GM19238 (cell line): ENCODE results near the gene ICAM1.
A peak's percentile ranks its signal among the peaks of the same experiment; 100 is the strongest.

ENCODE experiments used
- DNase-seq: peaks from one replicate; pipeline ENCODE4 v3.0.0; 2011; ENCODE audit warnings: low spot score; ENCODE audit not compliant: insufficient read length

The ICAM1 gene

GRCh38 chr19:10243606-10244005 is 27.3 kb upstream of the ICAM1 start:
- DNase-seq: no peak

DNA sequence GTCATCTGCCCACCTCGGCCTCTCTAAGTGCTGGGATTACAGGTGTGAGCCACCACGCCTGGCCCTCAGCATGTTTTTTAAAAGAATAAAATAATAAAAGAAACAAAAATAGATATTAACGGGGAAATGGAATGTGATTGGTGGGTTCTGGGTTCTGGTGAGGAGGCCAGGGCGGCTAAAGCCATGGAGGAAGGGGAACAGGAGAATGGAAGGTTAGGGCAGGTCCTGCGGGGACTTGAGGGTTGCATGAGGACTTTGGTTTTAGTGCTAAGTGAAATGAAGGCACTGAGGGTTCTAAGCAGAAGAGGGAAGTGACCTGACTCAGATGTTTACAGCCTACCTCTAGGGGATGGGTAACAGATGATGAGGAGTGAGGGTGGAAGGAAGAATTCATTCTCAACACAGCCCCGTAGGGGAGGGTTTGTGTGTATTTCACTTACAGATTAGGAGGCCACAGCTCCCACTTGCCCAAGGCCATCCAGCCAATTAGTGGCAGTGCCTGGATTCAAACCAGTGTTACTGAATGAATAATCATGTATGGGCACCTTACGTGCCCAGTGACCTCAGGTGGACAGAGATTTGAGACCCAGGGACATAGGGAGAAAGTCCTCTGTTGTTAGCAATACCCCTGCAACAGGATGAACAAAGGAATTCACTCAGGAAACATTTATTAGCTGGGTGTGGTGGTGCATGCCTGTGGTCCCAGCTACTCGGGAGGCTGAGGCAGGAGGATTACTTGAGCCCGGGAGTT is 25.6 kb upstream of the ICAM1 start:
- no peak for DNase-seq

GRCh38 chr19:10246511-10246910 is 24.4 kb upstream of the ICAM1 start:
- no peak for DNase-seq

DNA sequence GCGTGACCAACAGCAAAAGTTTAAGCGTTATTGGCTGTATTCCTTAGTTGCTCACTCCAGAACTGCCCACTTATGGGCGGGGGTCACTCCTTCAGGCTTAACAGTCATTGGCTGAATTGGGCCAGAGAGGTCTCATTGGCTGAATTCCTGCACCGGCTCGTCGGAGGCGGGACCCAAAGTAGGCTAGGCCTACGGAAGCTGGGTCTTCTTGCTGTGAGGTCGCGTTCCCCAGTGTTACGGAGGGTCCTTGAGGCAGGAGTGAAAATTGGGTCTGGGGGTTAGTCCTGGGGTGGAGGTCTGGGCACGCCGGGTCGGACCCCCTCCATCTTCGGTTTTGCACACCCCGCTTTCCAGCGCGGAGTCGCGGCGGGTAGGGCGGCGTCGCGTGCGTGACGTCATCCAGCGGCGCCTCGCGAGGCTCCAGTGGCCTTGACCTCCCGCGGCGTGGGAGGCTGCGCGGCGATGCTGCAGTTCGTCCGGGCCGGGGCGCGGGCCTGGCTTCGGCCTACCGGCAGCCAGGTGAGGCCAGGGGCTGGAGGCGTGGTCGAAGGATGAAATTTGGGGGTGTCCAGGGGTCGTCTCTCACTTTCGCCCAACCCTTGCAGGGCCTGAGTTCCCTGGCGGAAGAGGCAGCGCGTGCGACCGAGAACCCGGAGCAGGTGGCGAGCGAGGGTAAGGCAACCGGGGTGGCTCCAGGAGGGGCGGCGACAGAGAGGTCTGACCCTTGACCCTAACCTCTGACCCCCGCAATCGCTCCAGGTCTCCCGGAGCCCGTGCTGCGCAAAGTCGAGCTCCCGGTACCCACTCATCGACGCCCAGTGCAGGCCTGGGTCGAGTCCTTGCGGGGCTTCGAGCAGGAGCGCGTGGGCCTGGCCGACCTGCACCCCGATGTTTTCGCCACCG is 18.9 kb upstream of the ICAM1 start, which contains the start of gene MRPL4:
Gene MRPL4, plus strand, starts transcription at position 423 of the 903 bp plus-strand sequence. Its CDS starts 40 bp downstream, at position 463.
- peak; percentile 92 for DNase-seq

DNA sequence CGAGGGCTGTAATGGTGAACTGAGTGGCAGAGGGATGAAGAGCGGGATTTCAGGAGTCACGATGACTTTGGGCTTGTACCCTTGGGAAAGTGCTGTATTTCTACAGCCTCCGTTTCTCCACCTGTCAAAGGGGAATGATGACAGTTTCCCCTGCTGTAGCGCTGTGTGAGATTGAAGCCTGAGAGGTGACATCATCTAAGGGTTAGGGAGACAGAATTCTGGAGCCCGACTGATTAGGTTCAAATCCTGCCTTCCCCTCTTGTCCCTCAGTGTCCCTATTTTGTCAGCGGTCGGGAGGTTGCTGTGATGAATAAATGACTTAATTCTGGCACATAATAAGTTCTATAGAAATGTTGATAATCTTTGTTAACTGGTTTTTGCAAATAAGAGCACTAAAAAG is 18.2 kb upstream of the ICAM1 start:
- DNase-seq: no peak

- no peak for DNase-seq
Observed at GRCh38 chr19:10254244-10254643, 16.7 kb upstream of the ICAM1 start.

- no peak for DNase-seq
Observed at GRCh38 chr19:10255358-10255757, 15.6 kb upstream of the ICAM1 start.

GRCh38 chr19:10256551-10256950 is 14.4 kb upstream of the ICAM1 start:
- no peak for DNase-seq

GRCh38 chr19:10256970-10257615 is 13.8 kb upstream of the ICAM1 start:
- no peak for DNase-seq

- DNase-seq: no peak
Observed at GRCh38 chr19:10258080-10258710, 12.7 kb upstream of the ICAM1 start.

DNA sequence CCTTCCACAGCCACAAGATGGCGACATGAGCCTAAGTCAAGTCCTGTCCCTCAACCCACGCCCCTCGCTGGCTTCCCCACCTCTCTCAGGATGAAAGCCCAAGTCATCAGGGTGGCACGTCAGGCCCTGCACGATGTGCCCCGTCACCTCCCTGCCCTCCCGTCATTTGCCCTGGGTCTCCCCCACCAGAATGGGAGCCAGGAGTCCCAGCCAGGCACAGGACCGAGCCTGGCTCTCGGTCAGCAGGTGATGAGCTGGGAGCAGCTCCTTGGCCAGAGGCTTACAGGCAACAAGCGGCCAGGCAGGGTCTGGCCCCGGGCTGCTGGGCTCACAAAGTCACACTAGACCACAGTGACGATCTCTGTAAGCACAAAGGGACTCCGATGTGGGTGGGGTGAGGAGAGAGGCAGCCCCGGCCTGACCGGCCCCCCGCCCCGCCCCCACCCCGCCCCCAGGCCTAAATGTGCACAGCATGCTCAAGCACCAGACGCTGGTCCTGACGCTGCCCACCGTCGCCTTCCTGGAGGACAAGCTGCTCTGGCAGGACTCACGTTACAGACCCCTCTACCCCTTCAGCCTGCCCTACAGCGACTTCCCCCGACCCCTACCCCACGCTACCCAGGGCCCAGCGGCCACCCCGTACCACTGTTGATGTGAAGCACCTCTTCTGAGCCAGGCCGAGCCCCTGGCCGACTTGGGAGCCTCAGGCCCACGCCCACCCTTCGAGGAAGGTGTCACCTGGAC is 11.6 kb upstream of the ICAM1 start:
- peak; percentile 43 for DNase-seq

DNA sequence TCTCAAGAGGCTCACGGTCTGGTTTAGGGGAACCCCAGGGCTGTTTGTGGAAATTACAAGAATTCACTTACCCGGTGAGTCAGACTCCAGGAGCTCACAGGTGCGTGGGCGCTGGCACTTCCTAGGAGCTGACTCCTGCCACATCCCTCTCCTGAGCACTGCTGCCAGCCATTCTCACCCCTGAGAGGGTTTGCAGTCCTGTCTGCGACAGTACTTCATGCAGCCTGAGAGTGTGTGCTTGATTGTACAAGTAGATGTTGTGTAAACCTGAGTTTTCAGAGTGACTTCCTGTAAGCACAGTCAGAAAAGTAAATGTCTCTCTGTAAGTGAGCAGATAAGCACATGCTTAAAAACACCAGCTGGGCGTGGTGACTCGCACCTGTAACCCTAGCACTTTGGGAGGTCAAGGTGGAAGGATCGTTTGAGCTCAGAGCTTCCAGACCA is 10.8 kb upstream of the ICAM1 start:
- DNase-seq: no peak

DNA sequence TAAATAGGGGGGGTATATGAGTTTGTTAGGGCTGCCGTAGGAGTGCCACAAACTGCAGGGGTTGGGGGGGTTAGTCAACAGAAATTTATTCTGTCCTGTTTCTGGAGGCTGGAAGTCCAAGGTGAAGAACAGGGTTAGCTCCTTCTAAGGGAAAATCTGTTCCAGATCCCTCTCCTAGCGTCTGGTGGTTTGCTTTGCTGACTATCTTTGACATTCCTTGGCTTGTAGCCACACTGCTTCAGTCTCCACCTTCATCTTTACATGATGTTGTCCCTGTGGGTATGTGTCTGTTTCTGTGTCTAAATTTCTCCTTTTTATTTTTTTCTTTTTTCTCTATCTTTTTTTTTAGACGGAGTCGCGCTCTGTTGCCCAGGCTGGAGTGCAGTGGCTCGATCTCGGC is 8.1 kb upstream of the ICAM1 start:
- no peak for DNase-seq

GRCh38 chr19:10266706-10267105 is 4.2 kb upstream of the ICAM1 start:
- no peak for DNase-seq

GRCh38 chr19:10268071-10268470 is 2.8 kb upstream of the ICAM1 start:
- DNase-seq: no peak

GRCh38 chr19:10269333-10270179 is 1.4 kb upstream of the ICAM1 start:
- DNase-seq: peak; percentile 70

DNA sequence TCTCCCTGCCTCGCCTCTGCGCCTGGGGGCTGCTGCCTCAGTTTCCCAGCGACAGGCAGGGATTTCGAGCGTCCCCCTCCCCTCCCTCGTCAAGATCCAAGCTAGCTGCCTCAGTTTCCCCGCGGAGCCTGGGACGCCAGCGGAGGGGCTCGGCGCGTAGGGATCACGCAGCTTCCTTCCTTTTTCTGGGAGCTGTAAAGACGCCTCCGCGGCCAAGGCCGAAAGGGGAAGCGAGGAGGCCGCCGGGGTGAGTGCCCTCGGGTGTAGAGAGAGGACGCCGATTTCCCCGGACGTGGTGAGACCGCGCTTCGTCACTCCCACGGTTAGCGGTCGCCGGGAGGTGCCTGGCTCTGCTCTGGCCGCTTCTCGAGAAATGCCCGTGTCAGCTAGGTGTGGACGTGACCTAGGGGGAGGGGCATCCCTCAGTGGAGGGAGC is 722 bp upstream of the ICAM1 start:
- peak; percentile 43 for DNase-seq

DNA sequence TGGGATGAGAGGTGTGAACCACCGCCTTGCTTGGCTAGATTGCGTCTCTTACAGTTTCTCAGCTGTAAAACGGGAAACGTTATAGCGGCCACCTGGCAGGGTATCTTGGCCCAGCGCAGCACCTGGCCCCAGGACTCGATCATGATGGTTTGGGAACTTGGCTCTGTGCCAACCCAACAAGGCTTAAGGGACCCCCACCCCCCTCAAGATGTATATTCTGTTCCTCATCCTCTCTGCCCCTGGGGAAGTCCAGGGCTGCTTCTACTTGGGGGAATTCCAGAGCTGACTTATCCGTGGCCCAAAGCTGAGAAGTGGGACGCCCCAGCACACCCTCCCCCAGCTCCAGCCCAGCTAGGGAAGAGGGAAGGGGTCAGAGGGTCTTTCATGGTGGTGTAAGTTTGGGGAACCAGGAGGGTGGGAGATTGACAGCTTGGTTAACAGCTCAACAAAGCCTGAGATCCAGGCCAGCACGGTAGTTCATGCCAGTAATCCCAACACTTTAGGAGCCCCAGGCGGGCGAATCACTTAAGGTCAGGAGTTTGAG is 695 bp downstream of the ICAM1 start:
- DNase-seq: peak; percentile 56

GRCh38 chr19:10274589-10274988 is 3.7 kb downstream of the ICAM1 start:
- no peak for DNase-seq
